GM21528 (cell line): Measurements from ENCODE around the gene MXD3.

ENCODE experiments used
- ATAC-seq: cut with Tn5 transposase; IDR thresholded peaks from one replicate; pipeline ENCODE4 v1.9.1; 2021; ENCODE audit warnings: mild to moderate bottlenecking, moderate library complexity; ENCODE audit not compliant: unreplicated experiment, low FRiP score

MXD3 gene

DNA sequence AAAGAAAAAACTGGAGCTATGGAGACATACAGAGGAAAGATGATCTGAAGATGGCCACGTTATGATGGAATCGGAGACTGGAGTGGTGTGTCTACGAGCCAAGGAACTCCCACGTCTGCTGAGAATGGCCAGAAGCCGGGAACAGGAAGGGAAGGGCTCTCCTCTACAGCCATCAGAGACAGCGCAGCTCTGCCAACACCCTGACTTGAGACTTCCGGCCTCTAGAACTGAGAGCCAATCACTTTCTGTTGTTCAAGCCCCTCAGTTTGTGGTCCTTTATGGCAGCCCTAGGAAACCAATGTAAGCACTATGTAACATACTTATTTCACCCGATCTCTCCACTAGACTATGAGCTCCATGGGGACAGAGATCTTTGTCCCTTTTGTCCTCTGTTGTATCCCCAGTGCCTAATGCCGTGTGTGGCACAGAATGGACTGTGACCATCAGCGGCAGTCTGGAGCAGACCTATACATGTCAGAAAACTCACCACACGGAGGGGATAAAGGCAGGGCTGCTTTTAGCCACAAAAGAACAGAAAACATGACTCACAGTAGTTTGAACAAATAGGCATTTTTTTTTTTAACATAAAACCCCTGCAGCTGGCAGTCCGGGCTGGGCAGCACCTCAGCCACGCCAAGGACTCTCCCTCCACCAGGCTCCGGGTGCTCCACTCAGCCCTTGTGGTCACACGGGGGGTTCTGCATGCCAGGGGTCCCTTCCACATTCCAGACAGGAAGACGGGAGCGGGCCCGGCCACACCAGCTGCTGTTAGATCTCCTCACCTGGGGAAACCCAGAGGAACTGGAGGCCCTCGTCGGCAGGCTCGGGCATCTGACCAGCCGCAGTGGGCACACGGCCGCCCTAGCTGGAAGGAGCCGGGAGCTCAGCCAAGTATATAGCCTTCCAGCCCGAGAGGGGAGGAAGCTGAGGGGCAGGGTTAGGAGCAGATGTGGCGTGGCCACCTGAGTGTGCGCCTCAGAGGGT is 16.1 kb upstream of the MXD3 start:
- ATAC-seq: no peak

DNA sequence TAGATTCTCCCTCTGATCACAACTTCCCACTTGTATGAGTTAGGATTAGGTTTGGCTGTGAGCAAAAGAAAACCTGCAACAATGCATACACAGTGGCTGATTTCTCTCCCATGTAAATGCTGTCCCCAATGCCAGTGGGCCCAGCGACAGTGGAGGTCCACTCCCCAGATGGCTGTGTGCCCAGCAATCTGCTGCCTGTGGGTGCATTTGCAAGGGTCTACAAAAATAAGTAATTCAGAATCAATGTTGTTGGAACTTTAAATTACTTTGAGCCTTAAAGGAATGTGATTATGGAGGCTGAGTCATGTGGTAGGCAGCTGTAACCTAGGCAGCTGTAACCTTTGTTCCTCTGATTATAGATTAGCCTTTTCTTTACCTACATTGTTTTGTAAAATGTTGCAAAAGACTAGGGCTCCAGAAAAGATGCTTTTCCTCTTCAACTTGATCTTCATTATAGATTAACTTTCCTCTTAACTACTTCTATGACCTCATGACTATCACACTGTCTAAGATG is 14.2 kb upstream of the MXD3 start:
- no peak for ATAC-seq

DNA sequence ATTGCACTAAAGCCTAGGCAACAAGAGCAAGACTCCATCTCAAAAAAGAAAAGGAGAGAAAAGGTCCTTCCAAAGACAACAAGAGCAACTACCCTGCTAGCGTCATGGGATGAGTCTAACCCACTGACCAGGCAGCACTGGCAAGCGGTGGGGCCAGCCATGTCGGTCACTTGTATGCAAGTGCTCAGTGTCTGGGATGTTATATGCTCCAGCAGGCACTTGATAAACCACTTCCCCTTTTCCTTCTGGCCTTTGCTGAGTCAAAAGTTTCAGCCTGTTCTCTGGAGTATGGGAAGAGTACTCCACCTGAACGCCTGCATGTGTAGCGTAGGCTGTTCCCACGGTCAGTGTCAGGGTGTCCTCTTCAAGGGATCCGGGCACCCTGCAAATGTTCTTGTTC is 9.2 kb upstream of the MXD3 start:
- no peak for ATAC-seq

DNA sequence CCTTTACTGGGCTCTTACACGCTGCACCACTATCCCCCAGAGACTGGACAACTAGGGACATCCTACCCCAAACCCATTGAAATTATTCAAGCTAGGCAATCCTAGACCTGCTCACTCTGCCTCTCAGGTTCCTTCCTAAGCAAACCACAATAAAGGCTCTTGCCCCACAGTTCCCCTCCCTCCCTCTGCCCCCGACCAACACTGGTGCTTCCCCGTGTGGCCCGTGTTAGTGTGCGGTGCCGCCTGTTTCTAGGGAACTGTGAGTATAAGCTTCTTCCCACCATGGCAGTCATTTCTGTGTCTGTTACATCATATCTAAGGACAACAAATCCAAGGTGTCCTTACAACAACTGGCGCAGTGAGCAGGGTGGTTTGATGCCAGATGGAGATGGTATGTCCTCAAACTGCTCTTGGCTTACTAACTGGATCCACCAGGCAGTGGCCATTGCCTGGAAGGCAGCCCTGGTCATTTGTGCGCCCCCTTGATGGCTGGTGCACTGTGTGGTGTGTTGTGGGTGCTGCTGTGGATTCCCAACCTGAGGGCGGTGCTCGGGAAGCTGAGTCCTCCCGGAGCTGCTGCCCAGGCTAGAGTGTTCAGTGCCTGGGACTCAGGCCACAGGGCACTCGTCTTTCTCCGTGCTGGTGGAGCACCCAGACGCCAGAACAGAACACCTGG is 8.4 kb upstream of the MXD3 start:
- ATAC-seq: no peak

DNA sequence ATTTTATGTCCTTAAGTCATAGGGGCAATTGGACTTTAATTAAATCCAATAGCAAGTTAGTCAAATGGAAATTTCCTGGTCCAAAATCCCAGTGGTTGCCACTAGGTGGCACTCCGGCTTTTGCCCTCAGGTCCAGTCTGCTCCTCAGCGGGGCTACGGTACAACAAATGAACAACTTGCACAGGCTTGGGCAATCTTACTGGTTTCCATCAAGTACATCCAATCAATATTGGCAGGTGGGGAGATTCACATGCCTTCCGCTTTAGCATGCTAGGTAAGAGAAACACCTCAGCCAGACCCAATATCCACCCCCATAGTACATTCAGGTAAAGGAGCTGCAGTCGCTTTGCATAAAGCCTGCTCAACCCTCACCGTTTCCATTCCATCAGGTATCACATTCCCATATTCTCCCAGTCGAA is 6.3 kb upstream of the MXD3 start:
- no peak for ATAC-seq

DNA sequence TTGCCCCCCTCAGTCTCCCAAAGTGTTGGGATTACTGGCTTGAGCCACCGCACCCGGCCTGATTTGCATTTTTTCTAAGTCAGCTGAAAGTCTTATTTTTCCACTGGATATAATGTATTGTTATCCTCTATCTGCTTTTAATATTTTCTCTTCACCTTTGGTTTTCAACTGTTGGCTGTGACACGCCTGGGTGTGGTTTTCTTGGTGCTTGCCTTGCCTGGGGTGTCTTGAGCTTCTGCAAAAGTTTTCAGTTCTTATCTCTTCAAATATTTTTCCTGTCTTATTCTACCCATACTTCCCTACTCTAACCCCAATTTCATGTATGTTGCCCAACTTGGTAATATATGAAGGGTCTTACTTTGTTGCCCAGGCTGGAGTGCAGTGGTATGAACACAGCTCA is 4.3 kb upstream of the MXD3 start:
- ATAC-seq: no peak

DNA sequence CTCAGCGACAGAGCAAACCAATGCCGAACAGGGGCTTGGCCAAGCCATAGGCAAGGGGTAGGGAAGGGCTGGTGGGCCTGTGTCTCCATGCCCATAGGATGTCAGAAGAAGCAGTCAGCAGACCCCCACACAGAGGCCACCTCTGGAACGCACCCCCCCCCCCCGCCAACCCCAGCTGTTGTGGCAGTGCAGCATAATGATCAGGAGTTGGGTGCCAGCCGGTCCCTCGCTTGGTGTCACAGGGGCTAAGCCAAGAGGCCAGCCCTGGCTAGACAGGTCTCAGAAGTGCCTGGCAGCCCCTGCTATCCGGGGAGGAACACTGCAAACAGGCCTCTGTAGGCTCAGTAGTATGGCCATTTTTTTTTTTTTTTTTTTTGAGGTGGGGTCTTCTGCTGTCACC is 3.7 kb upstream of the MXD3 start:
- ATAC-seq: no peak

DNA sequence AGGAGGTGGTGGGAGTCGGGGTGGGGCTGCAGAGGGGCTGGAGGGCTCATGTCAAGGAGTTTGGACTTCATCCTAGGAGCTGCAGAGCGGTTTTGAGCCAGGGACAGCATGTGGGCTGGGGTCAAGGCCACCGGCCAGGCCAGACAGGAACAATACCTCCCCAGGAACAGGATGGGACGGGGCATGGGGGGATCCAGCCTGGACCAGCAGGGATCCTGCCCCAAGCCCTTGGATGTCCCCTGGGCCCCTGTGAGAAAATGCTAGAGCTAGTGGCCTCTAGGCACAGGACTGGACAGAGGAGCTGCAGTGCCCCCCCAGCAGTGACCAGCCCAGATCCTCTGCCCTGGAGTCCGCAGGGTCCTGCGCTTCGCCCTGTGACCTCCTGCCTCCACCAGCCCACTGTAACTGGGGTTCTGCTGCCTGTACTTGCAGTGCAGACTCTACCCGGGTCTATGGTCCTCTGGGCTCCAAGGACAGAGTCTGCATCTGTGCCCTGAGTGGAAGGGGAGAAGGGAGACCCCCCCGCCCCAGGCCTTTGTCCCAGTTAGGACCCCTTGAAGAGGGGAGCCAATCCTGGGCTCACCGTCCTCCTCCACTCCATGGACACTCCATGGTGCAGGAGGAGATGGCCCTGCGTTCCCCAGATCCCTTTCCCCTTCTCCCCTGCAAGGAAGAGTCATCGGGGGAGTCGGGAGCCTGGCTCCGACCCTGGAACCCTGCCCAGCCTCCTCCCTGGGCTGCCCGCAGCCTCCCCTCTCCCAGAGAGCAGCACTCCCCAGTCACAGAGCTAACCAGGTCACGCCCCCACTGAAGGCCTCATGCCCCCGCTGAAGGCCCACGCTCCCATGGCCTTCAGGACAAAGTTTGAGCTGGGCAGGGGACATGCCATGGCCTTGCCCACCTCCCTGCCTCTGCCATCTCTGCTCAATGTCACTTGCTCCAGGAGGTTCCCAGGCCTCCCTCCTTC is 3.0 kb upstream of the MXD3 start:
- no peak for ATAC-seq

DNA sequence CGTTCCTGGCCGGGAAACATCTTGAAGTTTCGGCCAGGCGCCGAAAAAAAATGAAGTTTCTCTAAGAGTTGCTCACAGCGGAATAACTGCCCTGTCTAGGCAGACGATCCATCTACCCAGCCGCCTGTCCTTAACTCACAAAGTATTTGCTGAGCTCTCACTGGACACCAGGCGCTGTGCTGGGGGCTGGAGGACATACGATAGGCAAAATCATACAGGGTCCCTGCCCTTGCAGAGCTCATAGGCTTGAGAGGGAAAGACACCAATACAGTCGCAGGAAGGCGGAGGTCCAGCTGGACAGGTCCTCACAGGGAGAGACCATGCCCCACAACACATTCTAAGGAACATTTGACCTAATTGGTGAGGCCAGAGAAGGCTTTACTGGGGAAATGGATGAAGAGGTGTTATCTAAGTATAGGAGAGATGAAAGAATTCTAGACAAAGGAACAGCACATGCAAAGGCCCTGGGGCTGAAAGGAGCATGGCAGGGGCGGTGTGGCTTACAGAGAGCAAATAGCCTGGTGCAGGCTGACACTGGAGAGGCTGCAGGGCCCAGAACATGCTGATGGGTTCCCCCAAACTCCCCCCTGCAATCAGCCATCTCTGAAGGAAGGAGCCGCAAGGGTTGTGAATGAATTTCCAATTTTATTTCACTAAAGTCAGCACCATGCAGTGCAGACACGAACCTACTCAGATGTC is 2.0 kb upstream of the MXD3 start:
- no peak for ATAC-seq

DNA sequence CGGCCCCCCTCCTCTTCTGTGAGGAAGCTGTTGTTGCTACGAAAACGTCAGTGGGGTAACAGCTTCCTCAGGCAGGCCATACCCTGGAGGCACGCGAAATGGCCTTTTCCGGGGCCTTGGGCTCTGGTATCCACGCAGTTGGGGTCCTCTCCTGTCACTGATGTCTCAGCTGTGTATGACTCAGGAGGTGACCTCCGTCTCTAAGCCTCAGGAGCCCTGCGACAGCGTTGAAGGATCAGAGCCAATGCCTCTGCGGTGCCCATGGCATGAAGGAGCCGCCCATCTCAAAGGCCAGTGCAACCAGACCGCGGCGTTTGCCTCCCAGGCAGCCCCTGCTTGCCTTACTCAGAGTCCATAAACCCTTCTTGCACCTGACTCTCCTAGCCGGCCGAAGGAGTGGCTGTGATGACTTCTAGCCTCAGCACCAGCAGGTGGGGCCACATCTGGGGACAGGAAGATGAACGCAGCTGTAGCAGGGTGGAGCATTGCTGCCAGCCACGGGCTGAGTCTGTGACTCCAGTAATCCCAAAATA is 1.0 kb upstream of the MXD3 start:
- peak; percentile 26 for ATAC-seq

DNA sequence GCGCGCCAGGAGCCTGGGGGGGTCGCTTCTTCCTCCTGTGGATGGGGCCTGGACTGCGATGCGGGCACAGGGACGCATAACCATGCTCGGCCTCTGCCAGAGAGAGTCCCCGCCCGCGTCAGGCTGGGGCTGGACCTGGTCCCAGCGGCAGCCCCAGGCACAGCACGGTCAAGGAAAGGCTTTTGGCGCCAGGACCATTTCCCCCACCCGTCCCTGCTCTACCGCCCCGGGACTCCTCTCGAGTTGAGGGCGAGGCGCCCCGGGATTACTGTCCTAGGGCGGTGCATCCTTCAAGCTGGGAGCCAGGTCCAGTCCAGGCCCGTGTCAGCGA is 341 bp downstream of the MXD3 start:
- ATAC-seq: peak; percentile 1

DNA sequence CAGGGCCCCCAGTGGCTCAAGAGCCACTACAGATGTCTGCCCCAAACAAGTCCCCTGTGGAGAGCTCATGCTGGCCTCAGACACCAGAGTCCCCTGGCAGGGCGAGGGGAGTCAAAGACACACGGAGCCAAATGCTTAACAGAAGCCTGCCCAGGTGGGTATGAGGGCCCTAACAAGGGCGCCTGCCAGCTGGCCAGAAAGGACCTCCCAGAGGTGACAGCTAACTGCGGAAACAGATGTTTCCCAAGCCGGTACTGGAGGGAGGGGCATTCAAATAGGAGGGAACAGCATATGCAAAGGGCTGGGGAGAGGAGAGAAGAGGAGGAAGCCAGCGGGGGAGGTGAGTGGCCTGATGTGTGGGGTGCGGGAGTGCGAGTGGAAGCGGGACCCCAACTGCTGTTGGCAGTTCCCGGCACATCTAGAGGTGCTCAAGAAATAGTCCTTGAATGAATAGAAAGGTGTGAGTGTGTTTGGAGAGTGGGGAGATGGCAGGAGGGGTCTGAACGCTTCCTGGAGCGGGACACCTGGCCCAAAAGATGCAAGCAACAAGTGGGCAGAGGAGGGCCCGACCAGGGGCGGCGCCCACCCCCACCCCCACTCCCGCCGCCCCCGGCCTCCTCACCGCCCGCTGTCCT is 824 bp downstream of the MXD3 start:
- no peak for ATAC-seq

DNA sequence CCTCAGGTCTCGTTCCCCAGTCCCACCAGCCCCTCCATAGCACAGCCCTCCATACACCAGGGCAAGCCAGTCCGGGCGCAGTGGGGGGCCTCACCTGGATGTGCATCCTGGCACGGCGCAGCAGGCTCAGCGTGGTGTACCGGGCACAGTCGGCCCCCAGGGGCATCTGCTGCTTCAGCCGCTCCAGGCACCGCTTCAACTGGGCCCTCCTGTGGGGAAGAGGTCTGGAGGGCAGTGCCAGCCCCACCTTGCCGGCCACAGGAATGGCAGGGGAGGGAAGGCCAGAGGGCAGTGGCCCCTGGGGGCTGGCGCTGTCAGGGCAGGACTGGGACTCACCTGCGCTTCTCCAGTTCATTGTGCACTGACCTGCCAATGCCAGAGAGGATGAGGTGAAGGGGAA is 1.4 kb downstream of the MXD3 start:
- no peak for ATAC-seq

DNA sequence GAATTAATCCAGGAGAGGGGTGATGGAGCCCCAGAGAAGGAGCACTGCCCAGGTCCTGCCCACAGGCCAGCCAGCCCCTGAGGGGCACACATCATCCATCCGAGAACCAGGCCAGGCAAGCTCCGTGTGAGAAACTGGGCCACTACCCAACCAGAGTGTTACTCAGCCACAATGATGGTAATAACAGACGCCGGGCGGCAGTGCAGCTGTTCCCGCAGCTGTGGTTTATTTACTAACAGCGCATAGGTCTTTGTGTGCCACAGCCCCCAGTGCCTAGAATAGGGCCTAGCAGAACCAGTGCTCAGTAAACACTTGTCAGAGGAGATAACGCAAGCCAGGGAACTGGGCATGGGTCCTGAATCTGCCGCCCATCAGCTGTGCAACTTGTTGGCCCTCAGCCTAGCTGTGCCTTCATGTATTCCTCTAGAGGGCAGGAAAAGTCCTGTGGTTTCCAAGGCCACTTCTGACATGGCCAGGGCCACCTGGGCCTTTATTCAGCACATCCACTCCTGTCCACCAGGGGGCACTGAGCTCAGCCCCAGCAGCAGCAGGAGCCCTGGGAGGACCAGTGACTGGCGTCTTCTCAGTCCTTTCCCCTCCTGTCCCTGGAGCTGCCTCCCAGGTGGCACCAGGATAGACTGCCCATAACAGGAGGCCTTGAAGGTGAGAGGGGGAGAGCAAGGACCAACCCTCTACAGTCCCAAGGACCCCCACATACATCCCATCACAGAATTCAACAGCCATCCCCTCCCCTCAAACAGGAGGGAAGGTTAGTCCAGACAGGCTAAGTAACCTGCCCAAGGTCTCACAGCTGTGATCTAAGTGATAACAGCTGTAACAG is 2.1 kb downstream of the MXD3 start:
- ATAC-seq: no peak

DNA sequence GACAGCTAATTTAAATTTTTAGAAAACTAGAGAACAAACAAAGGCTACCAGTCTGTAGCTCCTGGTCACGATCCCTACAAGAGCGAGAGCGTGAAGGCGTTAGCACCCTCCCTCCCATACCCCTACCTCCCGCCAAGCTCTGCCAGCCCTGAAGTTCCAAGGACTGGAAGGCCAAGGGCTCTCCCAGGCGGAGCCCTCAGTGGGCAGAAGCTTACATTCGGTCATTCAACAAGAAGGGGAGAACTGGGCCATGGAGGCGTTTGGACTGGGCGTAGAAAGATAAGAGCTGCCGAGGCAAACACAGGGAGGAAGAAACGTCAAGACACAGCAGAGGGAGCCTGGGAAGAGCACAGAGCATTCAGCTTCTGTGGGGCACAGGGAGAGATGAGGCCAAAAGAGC is 3.0 kb downstream of the MXD3 start:
- ATAC-seq: no peak

DNA sequence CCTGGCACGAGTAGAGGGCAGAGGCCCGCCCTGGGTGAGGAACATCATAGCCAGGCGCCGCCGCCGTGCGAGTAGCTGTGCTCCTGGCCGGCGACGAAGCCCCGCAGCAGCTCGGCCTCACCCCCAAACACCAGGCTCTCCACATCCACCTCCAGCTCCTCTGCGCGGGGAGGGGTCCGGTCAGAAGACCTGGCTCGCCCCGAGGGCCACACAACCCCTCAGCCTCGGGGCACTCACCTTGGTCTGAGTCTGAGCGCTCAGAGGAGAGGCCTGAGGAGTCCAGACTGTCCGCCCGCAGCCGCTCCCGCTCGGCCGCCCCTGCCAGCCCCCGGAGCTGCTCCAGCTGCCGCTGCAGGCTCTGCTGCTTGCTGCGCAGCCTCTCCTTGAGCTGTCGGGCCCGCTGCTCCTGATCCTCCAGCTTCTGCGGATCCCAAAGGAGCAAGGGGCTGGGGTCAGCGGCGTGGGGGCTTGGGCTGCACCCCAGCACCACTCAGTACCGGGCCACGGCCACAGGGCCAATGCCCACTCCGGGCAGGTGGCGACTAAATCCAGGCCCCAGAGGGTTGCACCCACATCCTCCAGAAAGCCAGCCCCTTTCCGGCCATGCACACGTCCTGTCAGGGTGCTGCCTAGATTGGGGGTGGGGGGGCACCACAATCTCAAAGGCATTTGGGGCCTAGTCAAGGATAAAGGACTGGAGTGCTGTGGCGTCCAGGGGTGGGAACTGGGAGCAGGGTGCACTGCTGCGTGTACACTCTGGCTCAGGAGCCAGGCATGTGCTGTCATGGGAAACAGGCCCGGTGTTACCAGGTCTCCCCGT is 3.9 kb downstream of the MXD3 start:
- no peak for ATAC-seq

DNA sequence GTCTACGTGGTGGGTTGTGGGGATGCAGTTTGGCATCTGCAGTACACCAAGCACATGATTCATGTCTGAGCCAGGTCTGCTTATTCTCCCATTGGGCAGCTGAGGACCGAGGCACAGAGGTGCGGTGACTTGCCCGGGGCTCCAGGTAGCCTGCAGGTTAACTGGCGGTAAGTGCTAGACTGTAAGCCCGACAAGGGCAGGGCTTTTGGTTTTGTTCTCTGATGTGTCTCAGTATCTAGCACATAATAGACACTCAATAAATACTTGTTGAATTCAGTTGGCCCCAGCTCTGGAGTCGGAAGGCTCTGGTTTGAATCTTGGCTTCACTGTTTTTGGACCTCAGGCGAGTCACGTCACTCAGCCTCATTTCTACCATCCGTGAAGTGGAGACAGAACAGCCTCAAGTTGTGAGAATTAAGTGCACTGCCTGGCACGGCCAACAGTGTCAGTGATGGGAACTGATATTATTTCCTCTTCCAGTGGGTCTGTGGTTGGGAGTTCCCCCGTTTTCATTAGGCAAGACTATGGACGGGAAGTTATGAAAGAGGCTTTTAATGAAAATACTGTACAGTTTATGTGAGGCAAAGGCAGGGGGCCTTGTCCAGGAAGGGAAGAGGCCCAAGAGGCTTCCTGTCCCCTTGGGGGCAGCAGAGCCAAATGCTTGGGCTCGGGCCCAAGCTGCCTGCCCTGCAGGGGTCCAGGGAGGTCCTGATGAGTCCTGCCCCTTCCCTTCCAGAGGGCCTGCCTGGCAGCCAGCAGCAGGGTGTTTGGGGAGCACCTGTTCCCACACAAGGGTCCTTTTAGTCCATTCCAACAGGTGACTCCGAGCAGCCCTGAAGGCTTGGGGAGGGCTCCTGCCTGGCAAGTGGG is 4.8 kb downstream of the MXD3 start:
- no peak for ATAC-seq
